Stimulated activated CD4-positive, alpha-beta T cell treated with anti-CD3 and anti-CD28 coated beads, Interleukin-2, amount 100 ng/mL, for 24 hours (primary cell): ENCODE measurements around the gene CBFA2T2.

Experiments
- DNase-seq, 2 donors: peaks; one replicate each; pipeline ENCODE4 v3.0.0-alpha.2; 2020

The CBFA2T2 gene

GRCh38 chr20:33584976-33585375 lies 95.1 kb downstream of the CBFA2T2 start:
- no peak for DNase-seq

GRCh38 chr20:33585413-33585812 lies 95.5 kb downstream of the CBFA2T2 start:
- DNase-seq = no peak

GRCh38 chr20:33589059-33589458 lies 99.2 kb downstream of the CBFA2T2 start:
- no peak for DNase-seq

- peak; percentile 74 to 79 for DNase-seq
Observed at GRCh38 chr20:33591901-33592300, 102.0 kb downstream of the CBFA2T2 start.

GRCh38 chr20:33594743-33595142 lies 104.8 kb downstream of the CBFA2T2 start:
- no peak for DNase-seq

GRCh38 chr20:33600414-33600813 lies 110.5 kb downstream of the CBFA2T2 start:
- DNase-seq = no peak

- no peak for DNase-seq
Observed at GRCh38 chr20:33600981-33601380, 111.1 kb downstream of the CBFA2T2 start.

GRCh38 chr20:33601861-33602260 lies 112.0 kb downstream of the CBFA2T2 start:
- DNase-seq = no peak

- no peak for DNase-seq
Observed at GRCh38 chr20:33602826-33603590, 113.1 kb downstream of the CBFA2T2 start.

GRCh38 chr20:33604084-33604990 lies 114.4 kb downstream of the CBFA2T2 start:
- DNase-seq = no peak

GRCh38 chr20:33604991-33605370 lies 115.1 kb downstream of the CBFA2T2 start:
- no peak for DNase-seq

- no peak for DNase-seq
Observed at GRCh38 chr20:33606118-33606771, 116.3 kb downstream of the CBFA2T2 start.

- DNase-seq = no peak
Observed at GRCh38 chr20:33609504-33609903, 119.6 kb downstream of the CBFA2T2 start.

- no peak for DNase-seq
Observed at GRCh38 chr20:33611106-33611505, 121.2 kb downstream of the CBFA2T2 start.

- DNase-seq = no peak
Observed at GRCh38 chr20:33612001-33612400, 122.1 kb downstream of the CBFA2T2 start.

GRCh38 chr20:33621717-33622400 lies 132.0 kb downstream of the CBFA2T2 start:
- DNase-seq = no peak

GRCh38 chr20:33622705-33623365 lies 132.9 kb downstream of the CBFA2T2 start:
- DNase-seq = no peak

- no peak for DNase-seq
Observed at GRCh38 chr20:33624399-33624798, 134.5 kb downstream of the CBFA2T2 start.

- DNase-seq = no peak
Observed at GRCh38 chr20:33626190-33626589, 136.3 kb downstream of the CBFA2T2 start.

GRCh38 chr20:33627577-33628216 lies 137.8 kb downstream of the CBFA2T2 start:
- no peak for DNase-seq

GRCh38 chr20:33629533-33629932 lies 139.6 kb downstream of the CBFA2T2 start:
- DNase-seq = no peak

- no peak for DNase-seq
Observed at GRCh38 chr20:33629979-33630378, 140.1 kb downstream of the CBFA2T2 start.
